IPS-NIHi7 (cell line): Measurements from ENCODE around the gene ALG14.
"Not testable (repeated sequence)": the region's sequence is repeated elsewhere in the genome, so short reads cannot be mapped to it uniquely, and the experiment has no call there.

ENCODE experiments used
- DNase-seq: peaks from one replicate; pipeline ENCODE4 v3.0.0; 2012; ENCODE audit warnings: mixed read lengths; ENCODE audit errors: extremely low spot score

ALG14 gene

GRCh38 chr1:95042286-95042685 is 30.5 kb downstream of the ALG14 start:
- no peak for DNase-seq

GRCh38 chr1:95041491-95042165 is 31.1 kb downstream of the ALG14 start:
- DNase-seq: no peak

- no peak for DNase-seq
Measured at GRCh38 chr1:95040032-95040525, 32.7 kb downstream of the ALG14 start.

GRCh38 chr1:95039360-95040031 is 33.3 kb downstream of the ALG14 start:
- peak; percentile 47 for DNase-seq

- no peak for DNase-seq
Measured at GRCh38 chr1:95035536-95035935, 37.2 kb downstream of the ALG14 start.

- no peak for DNase-seq
Measured at GRCh38 chr1:95034506-95034905, 38.2 kb downstream of the ALG14 start.

GRCh38 chr1:95033843-95034242 is 38.9 kb downstream of the ALG14 start:
- no peak for DNase-seq

- DNase-seq: no peak
Measured at GRCh38 chr1:95029532-95029931, 43.2 kb downstream of the ALG14 start.

GRCh38 chr1:95028954-95029353 is 43.8 kb downstream of the ALG14 start:
- no peak for DNase-seq

GRCh38 chr1:95027046-95027445 is 45.7 kb downstream of the ALG14 start:
- no peak for DNase-seq

- DNase-seq: no peak
Measured at GRCh38 chr1:95023399-95024043, 49.2 kb downstream of the ALG14 start.

GRCh38 chr1:95022644-95022926 is 50.2 kb downstream of the ALG14 start:
- no peak for DNase-seq

- no peak for DNase-seq
Measured at GRCh38 chr1:95021805-95022643, 50.7 kb downstream of the ALG14 start.

- DNase-seq: no peak
Measured at GRCh38 chr1:95021119-95021518, 51.6 kb downstream of the ALG14 start.

- not testable (repeated sequence) for DNase-seq
Measured at GRCh38 chr1:95019466-95019865, 53.3 kb downstream of the ALG14 start.

GRCh38 chr1:95018602-95019369 is 54.0 kb downstream of the ALG14 start:
- DNase-seq: no peak

- no peak for DNase-seq
Measured at GRCh38 chr1:95017775-95018174, 55.0 kb downstream of the ALG14 start.

GRCh38 chr1:95015076-95015475 is 57.7 kb downstream of the ALG14 start:
- no peak for DNase-seq

- DNase-seq: no peak
Measured at GRCh38 chr1:95013950-95014574, 58.7 kb downstream of the ALG14 start.

- DNase-seq: no peak
Measured at GRCh38 chr1:95012389-95012788, 60.4 kb downstream of the ALG14 start.

GRCh38 chr1:95010158-95010557 is 62.6 kb downstream of the ALG14 start:
- DNase-seq: no peak
